ENCODE results near the gene LMAN2L. TPM values are rescaled to one million over a fixed set of nuclear protein-coding genes. Genes with fewer than 3 reads are reported as not detected.
"Not testable (repeated sequence)": the region's sequence is repeated elsewhere in the genome, so short reads cannot be mapped to it uniquely, and the experiment has no call there.

Gene LMAN2L
- polyA plus RNA-seq, 3 donors = 54.1 to 59.9 (median 54.7) TPM

DNA sequence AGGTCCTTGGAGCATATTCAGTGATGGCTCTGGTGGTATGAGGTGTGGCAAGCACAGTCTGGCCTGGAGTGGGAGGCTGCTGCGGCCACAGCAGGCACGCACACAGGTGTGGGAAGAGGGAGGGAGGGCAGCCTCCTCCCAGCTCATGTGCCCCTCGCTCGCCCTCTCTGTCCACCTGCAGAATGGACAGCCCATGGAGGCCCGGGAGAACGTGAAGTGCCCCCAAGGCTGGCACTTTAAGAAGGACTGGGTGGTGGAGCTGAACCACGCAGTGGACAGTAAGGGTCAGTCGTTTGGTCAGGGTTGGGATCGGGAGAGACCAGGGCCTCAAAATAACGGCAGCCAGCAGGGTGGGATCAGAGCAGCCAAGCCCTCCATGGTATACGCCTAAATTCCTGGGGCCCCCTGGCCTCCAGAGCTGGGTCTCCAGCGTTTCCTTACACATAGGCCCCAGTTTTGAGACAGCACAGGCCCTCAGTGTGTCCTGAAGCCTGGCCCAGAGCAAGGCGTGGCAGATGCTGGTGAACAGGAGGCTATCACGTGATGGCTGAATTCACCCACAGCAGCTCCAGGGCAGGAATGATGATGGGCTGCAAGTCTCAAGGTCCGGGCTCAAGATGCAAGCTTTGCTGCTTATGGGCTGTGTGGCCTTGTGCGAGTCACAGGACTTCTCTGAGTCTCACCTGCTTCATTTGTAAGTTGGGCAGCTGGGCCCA lies 49.4 kb downstream of the LMAN2L start:
- no peak for DNase-seq

DNA sequence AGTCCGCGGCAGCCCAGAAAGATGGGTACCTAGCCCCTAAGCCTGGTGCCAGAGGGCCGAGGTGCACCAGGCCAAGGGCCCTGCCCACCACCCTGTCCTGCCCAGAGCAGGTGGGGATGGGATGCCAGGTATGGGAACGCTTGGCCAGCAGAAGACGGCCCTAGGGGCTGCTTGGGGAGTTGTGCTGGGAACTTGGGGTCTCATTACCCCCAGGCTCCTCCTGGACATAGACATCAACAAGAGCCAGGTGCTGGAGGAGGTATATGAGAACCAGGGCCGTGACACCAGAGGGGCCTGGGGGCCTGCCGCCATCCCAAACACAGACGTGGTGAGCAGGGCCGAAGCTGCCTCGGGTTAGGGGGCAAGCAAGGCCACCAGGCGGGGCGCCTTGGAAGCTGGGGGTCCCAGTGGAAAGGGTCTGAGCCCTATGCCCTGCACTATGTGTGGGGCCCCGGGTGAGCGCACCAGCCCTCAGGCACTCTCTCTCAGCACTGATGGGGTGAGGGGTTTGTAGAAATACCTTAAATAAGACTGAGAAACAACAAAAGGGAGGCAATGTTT lies 50.4 kb downstream of the LMAN2L start:
- DNase-seq = no peak

DNA sequence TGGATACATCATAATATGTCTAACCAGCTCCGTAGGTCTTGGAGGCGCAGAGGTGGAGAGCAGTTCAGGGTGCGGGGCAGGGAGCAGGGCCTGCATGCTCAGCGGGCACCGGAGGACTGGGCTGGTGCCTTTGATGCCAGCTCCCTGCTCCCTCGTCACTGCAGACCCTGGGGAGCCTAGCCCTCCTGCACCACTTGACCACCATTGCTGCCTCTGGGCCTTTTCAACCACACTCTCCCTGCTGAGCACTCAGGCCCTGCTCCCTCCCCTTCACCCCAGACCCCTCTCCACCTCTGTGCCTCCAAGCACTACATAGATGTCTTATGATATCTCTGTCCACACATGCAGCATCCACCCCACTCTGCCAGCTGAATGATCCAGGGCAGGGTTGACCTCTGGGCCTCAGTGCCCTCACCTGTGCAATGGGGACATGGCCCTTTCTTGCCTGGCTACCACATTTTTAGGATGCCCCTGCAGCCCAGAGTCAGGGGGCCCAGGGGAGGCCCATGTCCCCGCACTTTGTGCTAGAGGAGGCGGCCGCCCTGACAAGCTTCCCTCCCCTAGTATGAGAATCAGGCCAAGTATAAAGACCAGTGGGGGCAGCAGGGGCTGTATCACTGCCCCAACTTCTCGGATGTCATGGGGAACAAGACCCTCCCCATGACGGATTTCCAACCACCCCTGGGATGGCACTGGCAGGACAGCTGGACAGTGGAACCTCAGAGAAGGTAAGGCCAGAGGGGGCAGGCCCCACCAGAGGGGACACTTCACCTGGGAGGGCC lies 51.0 kb downstream of the LMAN2L start:
- DNase-seq = no peak

DNA sequence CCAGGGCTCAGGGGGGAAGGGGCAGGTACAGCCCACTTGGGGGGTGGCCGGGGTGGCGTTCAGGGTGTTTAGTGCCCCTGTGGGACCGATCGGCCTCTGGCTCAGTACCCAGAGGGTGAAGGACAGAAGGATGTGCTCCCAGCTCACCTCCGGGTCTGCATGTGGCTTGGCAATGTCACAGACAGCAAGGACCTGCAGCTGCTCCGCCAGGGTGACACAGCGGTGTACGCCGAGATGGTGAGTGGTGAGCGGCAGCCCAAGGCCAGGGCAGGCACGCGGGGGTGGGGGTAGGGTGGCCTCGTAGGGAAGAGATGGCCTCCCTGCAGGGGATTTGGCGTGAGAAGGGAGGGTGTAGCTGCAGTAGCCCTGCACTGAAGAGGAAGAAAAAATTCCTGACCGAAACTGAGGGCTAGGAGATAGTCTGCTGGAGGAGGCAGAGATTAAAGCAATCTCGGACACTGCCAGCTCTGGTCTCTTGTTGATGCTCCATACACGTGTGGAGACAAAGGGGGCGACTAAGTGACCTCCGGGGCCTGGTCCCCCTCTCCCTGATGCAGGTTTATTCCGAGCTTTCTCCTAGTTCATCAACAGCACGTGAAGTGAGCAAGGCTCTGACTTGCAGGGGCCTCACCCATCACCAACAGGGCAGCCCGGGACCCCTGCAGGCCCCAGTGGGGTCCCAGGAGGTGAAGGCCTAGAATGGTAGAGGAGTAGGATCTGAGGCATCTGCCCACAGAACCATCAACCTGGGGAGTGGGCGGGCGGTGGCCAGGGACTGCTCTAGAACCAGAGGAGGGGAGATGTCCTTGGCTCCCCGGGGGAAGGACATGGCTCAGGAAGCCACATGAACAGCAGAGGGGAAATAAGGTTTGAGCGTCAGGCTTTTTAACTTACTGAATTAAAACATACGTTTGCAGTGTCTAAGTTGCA lies 51.9 kb downstream of the LMAN2L start:
- DNase-seq = no peak

DNA sequence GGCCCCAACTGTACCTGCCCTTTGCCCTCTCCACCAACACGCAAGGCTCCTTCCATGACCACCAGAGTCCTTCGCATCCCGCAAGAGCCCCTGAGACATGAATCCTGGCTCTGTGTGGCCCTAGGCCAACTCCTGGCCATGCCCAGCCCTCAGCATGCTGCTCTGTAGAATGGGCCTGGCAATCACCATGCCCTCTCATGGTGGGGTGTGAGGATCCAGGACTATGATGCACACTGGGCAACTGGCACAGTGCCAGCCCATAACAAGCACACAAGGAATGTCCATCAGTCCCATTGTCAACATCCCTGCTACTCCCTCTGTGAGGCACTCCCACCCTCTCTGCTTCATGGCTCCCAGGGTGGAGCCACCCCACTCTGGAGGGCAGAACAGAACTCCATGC lies 52.6 kb downstream of the LMAN2L start:
- no peak for DNase-seq

DNA sequence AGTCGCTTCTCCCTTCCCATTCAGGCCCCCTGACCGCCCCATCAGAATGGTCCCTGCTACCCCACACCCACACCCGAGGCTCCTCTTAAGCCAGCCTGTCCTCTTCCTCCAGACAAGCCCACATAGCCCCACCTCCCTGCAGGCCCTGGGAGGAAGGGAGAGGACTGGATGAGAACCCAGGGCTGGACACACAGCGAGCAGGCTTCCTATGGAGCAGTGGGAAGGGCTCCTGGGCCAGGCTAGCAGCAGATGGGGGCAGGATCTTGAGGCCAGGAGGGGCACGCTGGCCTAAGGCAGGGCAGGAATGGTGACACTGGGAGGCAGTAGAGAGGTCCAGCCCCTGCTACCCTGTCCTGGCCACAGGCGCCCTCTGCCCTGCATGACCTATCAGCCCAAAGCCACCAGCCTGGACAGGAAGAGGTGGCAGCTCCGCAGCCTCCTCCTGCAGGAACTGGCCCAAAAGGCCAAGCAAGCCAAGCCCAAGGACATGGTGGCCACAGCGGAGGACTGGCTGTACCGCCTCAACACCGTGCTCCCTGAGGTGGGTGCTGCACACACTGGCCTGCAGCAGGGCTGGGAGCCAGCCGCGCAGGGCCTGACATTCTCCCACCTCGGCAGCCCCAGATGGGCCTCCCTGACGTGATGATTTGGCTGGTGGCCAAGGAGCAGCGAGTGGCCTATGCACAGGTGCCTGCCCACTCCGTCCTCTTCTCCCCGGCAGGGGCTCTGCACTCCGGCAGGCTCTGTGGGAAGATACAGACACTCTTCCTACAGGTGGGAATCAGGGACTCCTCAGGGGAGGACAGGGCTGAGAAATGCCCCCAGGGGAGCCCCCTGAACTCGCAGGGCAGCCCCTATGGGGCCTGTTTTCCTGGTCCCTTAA lies 54.0 kb downstream of the LMAN2L start:
- peak; percentile 60 for DNase-seq

DNA sequence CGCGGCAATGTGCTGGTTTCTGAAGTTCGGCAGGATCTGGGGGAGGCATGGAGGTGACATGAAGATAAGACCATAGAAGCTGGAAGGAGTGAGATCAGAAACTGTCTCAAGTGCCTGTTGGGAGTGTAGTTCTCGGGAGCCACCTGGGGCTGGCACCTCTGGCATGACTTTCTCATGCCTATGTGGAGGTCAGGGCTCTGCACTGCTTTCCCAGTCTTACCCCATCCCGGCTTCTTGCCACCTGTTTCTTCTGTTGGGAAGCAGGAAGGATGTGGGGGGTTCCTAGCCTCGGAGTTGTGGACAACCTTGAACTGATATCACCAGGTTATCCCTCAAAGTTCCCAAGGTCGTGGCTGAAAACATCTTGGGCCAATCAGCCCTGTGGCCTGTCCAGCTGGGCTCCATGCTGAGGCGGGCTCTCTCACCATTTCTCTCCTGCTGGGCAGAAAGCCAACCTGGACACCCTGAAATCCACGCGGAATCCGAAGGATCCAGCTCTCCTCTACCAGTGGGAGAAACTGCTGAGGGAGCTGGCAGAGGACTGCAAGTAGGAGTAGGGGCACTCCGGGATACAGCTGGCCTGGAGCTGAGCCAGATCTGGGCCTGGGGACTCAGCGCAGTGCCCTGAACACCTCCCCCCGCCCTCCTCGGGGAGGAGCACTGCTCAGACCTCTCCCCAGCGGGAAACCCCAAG lies 54.8 kb downstream of the LMAN2L start:
- DNase-seq = no peak

DNA sequence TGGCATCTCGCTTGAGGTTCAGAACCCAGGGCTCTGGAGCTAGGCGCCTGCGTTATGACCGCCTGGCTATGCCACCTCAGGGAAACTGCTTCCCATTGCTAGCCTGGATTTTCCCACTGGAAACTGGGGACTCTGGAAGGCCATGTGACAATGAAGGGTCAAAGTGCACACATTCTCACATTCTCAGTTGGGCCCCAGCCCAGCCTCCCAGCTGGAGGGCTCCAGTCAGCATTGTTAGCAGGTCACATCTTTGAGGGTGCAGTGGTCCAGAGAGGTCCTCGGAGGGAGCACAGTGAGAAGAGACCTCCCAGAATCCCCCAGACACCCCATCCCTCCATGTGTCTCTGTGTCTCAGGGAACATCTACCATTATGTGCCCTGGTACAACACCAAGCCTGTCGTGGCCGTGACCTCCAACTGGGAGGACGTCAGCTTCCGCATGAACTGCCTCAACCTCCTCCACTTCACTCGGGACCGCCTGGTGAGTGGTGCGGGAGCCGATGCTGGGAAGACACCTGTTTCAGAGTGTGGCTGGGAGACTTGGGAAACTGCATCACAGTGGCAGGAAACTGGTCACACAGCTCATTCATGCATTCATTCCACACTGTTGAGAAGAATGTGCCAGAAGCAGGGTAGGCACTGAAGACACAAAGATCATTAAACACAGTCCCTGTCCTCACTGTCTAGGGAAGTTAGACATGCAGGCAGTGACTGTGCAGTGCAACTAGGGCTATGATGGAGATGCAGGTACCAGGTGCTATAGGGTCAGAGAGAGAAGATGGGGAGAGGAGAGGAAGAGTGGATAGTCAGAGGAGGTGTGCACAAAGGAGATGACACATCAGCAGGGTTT lies 55.7 kb downstream of the LMAN2L start:
- no peak for DNase-seq

DNA sequence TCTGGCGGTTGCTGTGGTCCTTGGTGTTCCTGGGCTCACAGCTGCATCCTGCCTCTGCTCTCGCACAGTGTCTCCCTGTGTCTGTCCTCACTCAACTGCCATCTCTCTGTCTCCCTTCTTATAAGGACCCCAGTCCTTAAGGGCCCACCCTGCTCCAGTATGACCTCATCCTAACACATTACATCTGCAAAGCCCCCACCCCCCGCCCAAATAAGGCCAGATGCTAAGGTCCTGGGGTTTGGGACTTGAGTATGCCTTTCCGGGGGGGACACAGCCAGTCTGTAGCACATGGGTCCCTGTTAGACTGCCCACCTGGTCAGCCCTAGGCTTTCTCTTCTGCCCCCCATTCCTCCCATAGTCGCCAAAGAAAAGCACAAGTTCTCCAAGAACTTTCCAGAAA lies 56.6 kb downstream of the LMAN2L start:
- no peak for DNase-seq

DNA sequence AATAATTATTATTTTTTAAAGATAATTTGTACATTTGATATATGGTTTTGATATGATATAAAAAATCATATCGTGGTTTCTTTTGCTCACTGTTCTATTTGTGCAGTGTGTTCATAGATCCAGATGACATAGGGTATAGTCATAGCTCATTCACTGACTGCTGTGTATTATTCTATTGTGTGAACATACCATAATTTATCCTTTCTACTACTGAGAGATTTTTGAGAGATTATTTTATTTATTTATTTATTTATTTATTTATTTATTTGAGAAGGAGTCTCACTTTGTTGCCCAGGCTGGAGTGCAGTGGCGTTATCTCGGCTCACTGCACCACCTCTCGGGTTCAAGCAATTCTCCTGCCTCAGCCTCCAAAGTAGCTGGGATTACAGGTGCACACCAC lies 58.3 kb downstream of the LMAN2L start:
- DNase-seq = no peak

DNA sequence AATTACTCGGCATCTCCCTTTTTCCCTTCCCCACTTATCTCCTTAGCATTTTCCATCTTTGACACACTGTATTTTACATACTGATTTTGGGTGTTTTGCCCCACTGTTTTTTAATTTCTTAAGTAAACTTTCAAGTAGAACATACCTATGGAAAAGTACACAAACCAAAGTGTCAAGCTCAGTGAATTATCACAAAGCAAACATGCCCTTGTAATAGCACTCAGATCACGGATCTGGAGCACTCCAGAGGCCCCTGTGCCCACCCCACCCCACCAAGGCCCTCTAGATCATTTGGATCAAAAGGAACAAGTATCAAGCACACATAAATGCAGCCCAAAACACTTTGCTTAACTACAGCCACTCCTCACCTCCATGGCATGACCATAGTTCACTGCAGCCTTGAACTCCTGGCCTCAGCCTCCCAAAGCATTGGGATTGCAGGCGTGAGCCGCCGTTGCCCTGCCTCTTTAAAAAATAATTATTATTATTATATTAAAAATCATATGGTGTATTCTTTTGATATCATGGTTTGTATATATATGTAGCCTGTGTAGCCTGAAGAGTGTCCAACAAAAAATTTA lies 59.2 kb downstream of the LMAN2L start:
- DNase-seq = no peak

DNA sequence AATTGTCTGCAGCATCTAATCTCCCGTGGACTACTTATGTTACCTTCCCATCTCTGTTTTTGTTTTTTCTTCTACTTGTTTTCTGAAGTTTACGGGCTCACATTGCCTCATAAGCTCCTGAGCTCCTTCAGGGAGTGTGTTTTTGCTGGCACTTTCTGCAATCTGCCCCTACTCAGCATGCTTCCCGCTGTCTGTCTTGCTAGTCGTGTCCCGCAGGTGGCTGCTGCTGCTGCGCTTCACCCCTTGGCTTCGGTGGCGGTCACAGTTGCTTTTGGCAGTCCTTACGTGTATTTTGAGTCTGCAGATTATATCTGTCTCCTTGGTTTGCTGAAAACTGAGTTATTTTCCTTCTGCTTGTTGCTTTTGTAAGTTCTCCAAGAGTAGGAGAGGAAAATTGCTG lies 60.0 kb downstream of the LMAN2L start:
- DNase-seq = no peak

DNA sequence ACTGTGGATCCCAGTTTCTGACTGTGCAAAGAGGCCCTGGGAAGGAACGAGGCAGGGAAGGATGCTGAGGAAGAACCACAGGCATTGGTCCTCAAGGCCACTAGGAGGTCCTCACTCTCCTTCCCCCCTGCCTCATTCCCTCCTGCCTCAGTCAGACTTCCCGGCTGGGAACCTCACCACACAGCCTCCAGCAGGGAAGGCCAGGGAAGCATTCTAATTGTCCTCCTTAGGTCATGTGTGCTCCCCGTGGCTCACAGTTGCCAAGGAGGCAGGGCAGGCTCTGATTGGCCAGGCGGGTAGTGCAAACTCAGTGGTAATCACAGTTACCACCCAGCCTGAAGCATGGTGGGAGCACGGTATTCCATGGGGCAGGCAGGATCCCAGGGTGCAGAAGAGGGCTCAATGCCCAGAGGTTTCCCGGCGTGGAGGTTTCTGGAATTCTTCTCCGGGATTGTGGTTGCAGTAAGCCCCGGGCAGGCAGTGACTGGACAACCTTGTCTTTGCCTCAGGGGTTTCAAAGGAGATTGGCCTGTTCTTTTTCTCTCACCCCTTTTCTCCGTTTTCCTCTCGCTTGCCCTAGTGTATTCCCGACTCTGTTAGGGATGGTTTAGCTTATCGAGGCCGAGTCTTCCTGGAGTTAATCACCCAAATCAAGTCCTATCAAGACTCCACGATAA lies 70.2 kb downstream of the LMAN2L start:
- no peak for DNase-seq

DNA sequence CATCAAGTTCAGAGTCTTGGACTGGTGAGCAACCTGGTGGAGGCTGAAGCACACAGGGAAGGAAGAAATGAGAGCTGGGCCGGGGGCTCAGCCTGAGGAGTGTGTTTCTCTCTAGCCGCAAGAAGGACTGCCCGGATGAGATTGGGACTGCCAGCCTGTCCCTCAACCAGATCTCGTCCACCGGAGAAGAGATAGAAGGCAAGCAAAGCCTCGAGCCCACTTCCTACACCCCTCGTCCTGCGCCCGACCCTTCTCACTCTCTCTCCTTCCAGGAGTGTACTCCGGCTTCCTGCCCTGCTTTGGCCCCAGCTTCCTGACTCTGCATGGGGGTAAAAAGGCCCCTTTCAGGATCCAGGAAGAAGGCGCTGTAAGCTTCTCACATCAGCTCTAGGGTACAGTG lies 71.1 kb downstream of the LMAN2L start:
- DNase-seq = no peak

DNA sequence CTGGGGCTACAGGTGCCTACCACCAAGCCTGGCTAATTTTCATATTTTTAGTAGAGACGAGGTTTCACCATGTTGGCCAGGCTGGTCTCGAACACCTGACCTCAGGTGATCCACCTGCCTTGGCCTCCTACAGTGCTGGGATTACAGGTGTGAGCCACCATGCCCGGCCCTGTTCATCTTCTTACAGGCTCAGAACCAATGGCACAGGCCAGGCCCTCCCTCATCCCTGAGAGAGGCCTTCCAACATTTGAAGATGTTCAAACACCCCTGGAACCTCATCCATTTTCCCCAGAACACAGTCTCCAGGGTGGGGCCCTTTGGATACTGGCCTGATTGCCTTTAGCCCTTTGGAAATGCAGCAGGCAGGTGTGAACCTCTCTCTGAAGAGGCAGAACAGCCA lies 74.1 kb downstream of the LMAN2L start:
- DNase-seq = not testable (repeated sequence)

DNA sequence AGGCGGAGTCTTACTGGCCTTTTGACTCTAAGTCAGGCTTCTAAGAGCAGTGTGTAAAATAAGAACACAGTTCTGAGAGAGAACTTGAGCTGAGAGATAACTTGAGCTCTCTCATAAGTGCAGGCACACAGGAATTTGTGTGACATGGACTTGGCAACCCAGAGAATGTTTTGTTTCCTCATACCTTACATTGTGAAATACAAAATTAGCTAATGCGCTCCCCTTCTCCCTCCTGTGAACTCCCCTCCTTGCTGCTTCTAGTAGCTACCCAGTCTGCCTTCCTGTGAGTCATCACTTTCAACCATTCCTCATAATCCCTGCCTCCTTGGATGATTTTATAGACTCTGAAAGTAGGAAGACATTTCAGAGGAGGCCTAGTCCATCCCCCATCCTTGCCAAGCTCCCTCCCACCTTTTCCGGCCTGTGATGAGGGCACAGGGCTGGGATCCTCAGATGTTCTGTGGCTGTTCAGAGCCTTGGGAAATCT lies 74.7 kb downstream of the LMAN2L start:
- no peak for DNase-seq

DNA sequence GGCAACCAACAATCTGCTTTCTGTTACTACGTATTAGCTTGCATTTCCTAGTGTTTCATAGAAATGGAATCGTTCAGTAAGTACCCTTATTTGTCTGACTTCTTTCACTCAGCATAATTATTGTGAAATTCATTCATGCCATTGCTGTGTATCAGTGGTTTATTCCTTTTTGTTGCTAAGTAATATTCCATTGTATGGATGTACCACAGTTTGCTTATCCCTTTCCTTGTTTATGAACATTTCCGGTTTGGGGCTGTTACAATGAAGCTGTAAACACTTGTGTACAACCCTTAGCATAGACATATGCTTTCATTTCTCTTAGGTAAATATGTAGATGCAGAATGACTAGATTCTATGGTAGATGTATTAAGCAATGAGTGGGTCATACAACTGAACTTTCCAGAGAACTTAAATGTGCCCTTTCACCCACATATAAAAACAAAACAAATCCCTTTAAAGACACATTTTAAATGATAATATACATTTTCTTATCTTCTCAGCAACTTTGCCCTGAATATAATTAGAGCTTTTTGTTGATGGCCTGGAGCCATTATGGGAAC lies 75.4 kb downstream of the LMAN2L start:
- no peak for DNase-seq

DNA sequence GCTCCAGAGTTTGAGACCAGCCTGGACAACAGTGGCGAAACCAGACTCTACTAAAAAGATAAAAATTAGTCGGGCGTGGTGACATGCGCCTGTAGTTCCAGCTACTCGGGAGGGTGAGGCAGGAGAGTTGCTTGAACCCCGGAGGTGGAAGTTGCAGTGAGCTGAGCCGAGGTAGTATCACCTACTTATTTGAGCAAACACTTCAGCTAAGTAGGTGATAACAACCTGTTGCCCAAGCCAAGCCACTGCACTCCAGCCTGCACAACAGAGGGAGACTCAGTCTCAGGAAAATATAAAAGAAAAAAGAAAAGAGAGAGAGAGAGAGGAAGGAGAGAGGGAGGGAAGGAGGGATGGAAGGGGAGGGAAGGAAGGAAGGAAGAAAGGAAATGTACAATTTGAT lies 76.0 kb downstream of the LMAN2L start:
- no peak for DNase-seq
